Aorta (tissue), 5 donors: ENCODE measurements around the gene SSTR5. TPM values are rescaled to one million over a fixed set of nuclear protein-coding genes. Genes with fewer than 3 reads are reported as not detected.

Source experiments
- ATAC-seq: fragments of 200-7000 bp; cut with Tn5 transposase; one replicate; pipeline ENCODE4 v1.9.1; 2022; ENCODE audit warnings: moderate library complexity; ENCODE audit not compliant: low FRiP score
- DNase-seq, 2 donors: peaks; one replicate each; pipeline ENCODE4 v3.0.0-alpha.2; 2020
- H3K27ac ChIP-seq, 2 donors: one replicate each; pipeline ENCODE4 v1.5.1; 2013; ENCODE audit warnings: low read length in 2 of 2, mild to moderate bottlenecking in 2 of 2, moderate library complexity in 2 of 2, control low read depth in 1 of 2, inconsistent platforms in 1 of 2, low read depth in 1 of 2
- H3K27me3 ChIP-seq, 2 donors: one replicate each; pipeline ENCODE4 v1.6.1; 2013; ENCODE audit warnings: control low read depth in 1 of 2, low read length in 1 of 2, mild to moderate bottlenecking in 1 of 2, moderate library complexity in 1 of 2; ENCODE audit not compliant: insufficient read depth in 2 of 2, control insufficient read depth in 1 of 2
- H3K36me3 ChIP-seq, 2 donors: one replicate each; pipeline ENCODE4 v1.6.1; 2013; ENCODE audit warnings: control low read depth in 1 of 2, low read length in 1 of 2, mild to moderate bottlenecking in 1 of 2; ENCODE audit not compliant: insufficient read depth in 2 of 2, control insufficient read depth in 1 of 2
- H3K4me1 ChIP-seq, 2 donors: one replicate each; pipeline ENCODE4 v1.6.1; 2013; ENCODE audit warnings: low read length in 2 of 2, control low read depth in 1 of 2, mild to moderate bottlenecking in 1 of 2, moderate library complexity in 1 of 2; ENCODE audit not compliant: insufficient read depth in 2 of 2, control insufficient read depth in 1 of 2
- H3K4me3 ChIP-seq, 2 donors: one replicate each; pipeline ENCODE4 v1.5.1; 2013; ENCODE audit warnings: low read length in 2 of 2, control low read depth in 1 of 2, mild to moderate bottlenecking in 1 of 2
- H3K9me3 ChIP-seq: one replicate; pipeline ENCODE4 v1.6.1; 2013; ENCODE audit warnings: mild to moderate bottlenecking, low read length; ENCODE audit not compliant: control insufficient read depth
- WGBS, 2 donors: extraction: QIAGEN DNeasy Blood & Tissue Kit; methylation state at CpG; one replicate each; pipeline ENCODE4 v1.1.7; 2013; 5-methylcytosine and 5-hydroxymethylcytosine counted together
- intact Hi-C, 2 donors: fragments of 100-400 bp; cut with DNase I; formaldehyde crosslinking; loops; one replicate each; pipeline versions ENCODE4 v1.14.2 to v1.15.0; 2022
- polyA plus RNA-seq, 2 donors: library from polyadenylated mRNA; stranded (reverse); fragments of 200-250 nt; gene quantifications; one replicate each; pipeline ENCODE4 v1.2.3, GENCODE V29; 2013
- total RNA-seq, 2 donors: library from RNA; stranded (reverse); fragmentation: NEBNext Ultra II Directional; extraction: Animal tissue kit (Norgen Biotek cat#: 25700); gene quantifications; one replicate each; pipeline ENCODE4 v1.2.1, GENCODE V29; 2021
- donor health status: healthy with polysubstance abuse.
- donor health status: Bipolar disorder and iron deficiency.
- donor health status: DM: no; HTN: no; CAD: no.
- donor health status: DM: no; HTN: no; CAD: no.
- donor health status: DM: yes; HTN: yes; CAD: no.

SSTR5 gene
- total and polyA plus RNA-seq, 4 donors, result 0.26 to 0.75 (median 0.49) TPM; not detected in 1

DNA sequence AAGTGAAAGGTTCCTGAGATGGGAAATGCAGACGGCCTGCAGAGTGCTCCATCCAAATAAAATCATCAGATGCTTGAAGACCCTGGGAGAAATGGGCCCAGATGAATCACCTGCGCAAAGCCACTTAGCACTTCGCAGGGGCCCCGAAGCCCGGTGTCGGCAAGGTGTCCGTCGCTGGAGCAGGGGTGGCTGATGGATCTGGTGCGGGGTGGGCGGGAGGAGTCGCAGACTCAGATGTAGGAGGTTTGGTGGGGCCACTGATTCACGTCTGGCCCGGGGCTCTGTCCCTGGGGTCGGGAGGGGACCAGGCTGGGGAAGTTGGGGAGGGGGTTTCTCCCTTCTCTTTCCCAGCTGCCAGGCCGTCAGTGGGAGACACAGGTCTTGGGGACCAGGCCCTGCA, 21.6 kb upstream of the SSTR5 start:
- no peaks in the 10 kb centered on the region for H3K9me3 ChIP-seq
- 81 to 91% methylated on average over 14 to 15 of the region's 15 CpGs for WGBS, 2 donors
- intact Hi-C loops, result loop anchor here (10.0 kb wide), 1 partner anchor 236 kb away; no protein-coding TSS in a partner anchor
- DNase-seq (no peak), ATAC-seq (no peak)
- H3K27ac ChIP-seq, result no peak overlapping the region
- H3K4me3 ChIP-seq, result no peak overlapping the region
- no peaks in the 10 kb centered on the region for H3K4me1 ChIP-seq
- H3K27me3 ChIP-seq, result no peaks in the 10 kb centered on the region
- H3K36me3 ChIP-seq, result no peaks in the 10 kb centered on the region

DNA sequence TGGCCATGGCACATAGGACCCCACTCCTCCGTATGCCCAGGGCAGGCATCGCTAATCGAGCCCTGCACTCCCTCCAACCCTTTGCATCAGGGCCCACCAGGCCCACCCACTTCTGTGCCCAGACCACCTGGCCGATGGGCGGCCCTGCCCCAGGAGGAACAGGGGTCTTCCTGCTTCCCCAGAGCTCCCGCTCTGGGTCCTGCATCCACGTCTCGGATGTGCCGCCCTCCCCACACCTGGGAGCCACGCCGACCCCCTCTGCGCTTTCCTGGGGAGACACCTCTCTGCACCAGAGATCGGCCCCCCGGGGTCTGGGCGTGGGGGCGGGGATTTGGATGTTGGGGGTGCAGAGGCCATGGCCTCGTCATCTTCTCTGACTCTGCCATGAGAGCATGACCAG, 21.1 kb upstream of the SSTR5 start:
- no peak overlapping the region for H3K4me3 ChIP-seq
- DNase-seq (no peak), ATAC-seq (no peak)
- H3K4me1 ChIP-seq, result no peaks in the 10 kb centered on the region
- H3K27ac ChIP-seq, result no peak overlapping the region
- WGBS, 2 donors, result 92 to 94% methylated on average over 14 to 17 of the region's 17 CpGs
- H3K9me3 ChIP-seq, result no peaks in the 10 kb centered on the region
- intact Hi-C loops, result loop anchor here (10.0 kb wide), 1 partner anchor 237 kb away; no protein-coding TSS in a partner anchor
- H3K27me3 ChIP-seq, result no peaks in the 10 kb centered on the region
- no peaks in the 10 kb centered on the region for H3K36me3 ChIP-seq

DNA sequence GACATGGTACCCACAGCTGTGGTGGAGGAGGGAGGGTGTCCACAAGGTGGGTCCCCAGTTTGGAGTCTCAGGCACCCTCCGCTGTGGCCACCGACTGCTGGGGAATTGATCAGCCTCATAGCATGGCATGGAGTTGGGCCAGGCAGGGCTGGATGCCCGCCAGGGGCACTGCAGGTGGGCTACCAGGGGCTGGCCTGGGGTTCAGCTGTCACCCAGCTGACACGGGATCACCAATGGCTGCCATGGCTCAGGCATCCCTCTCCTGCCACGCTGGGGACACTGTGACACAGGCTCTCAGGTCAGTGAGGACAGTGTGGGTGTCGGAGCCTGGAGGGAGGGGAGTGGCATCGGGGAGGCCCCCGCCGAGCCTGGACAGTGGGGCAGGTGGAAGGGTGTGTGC, 19.8 kb upstream of the SSTR5 start:
- intact Hi-C loops, result loop anchor here (10.0 kb wide), 1 partner anchor 238 kb away; no protein-coding TSS in a partner anchor
- Histone ChIP-seq H3K27me3 (no peaks in the 10 kb centered on the region), H3K27ac (no peak overlapping the region), H3K4me3 (no peak overlapping the region), H3K9me3 (no peaks in the 10 kb centered on the region), H3K4me1 (no peaks in the 10 kb centered on the region), H3K36me3 (no peaks in the 10 kb centered on the region)
- WGBS, 2 donors, result 84 to 85% methylated on average over 9 of the region's 9 CpGs
- ATAC-seq, result no peak
- DNase-seq, result no peak

DNA sequence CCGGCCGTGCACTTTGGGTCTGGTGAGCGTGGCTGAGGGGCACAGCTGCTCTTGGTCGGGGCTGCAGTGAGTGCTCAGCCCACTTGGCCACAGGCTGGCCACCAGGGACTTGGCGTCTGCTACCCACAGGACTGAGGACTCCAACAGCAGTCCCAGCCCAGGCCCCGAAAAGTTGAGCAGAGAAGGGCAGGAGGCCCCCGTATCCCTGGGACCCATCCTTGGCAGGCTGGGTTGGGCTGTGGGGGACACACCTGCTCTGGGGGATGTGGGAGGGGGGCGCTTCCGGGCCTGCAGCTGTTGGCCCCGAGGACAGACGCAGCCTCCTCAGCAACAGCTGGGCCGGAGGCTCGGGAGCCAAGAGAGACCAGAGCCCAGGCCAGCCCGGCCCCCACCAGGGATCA, 19.4 kb upstream of the SSTR5 start:
- Histone ChIP-seq H3K4me1 (no peaks in the 10 kb centered on the region), H3K4me3 (no peak overlapping the region), H3K9me3 (no peaks in the 10 kb centered on the region), H3K27ac (no peak overlapping the region), H3K27me3 (no peaks in the 10 kb centered on the region), H3K36me3 (no peaks in the 10 kb centered on the region)
- DNase-seq (no peak), ATAC-seq (no peak)
- 76% methylated on average over 14 of the region's 14 CpGs for WGBS, 2 donors
- intact Hi-C loops, result loop anchor here (10.0 kb wide), 1 partner anchor 238 kb away; no protein-coding TSS in a partner anchor

DNA sequence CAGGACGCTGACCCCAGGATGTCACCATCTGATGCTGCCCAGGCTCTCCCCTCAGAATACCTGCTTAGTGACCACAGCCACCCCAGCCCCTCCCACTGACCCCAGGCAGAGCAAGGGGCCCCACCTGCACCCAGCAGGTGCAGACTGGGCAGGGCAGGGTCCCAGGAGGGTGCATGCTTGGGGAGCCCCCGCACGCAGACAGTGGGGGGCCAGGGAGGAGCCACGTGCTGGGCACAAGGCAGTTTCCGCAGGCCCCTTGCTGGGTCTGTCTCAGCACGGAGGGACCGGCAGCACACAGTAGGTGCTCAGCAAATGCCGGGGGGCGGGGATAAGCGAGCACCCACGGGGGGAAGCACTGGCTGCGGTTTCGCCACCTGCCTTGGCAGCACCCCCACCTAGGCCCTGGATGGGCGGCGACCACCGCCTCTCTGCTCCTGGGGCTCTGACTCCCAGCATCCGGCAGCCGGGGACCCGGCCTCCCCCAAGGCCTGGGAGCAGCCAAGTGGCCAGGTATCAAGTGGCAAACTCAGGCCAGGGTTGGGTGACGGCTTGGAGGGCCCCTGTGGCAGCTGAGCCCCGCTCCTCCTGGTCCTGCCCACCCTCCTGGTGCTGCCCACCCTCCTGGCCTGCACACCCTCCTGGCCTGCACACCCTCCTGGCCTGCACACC, 18.7 kb upstream of the SSTR5 start:
- no peaks in the 10 kb centered on the region for H3K4me1 ChIP-seq
- no peaks in the 10 kb centered on the region for H3K36me3 ChIP-seq
- intact Hi-C loops, result loop anchor here (10.0 kb wide), 1 partner anchor 239 kb away; no protein-coding TSS in a partner anchor
- no peak overlapping the region for H3K27ac ChIP-seq
- H3K9me3 ChIP-seq, result no peaks in the 10 kb centered on the region
- WGBS, 2 donors, result 87 to 89% methylated on average over 15 to 21 of the region's 21 CpGs
- H3K4me3 ChIP-seq, result no peak overlapping the region
- no peak for DNase-seq
- ATAC-seq, result no peak
- no peaks in the 10 kb centered on the region for H3K27me3 ChIP-seq

DNA sequence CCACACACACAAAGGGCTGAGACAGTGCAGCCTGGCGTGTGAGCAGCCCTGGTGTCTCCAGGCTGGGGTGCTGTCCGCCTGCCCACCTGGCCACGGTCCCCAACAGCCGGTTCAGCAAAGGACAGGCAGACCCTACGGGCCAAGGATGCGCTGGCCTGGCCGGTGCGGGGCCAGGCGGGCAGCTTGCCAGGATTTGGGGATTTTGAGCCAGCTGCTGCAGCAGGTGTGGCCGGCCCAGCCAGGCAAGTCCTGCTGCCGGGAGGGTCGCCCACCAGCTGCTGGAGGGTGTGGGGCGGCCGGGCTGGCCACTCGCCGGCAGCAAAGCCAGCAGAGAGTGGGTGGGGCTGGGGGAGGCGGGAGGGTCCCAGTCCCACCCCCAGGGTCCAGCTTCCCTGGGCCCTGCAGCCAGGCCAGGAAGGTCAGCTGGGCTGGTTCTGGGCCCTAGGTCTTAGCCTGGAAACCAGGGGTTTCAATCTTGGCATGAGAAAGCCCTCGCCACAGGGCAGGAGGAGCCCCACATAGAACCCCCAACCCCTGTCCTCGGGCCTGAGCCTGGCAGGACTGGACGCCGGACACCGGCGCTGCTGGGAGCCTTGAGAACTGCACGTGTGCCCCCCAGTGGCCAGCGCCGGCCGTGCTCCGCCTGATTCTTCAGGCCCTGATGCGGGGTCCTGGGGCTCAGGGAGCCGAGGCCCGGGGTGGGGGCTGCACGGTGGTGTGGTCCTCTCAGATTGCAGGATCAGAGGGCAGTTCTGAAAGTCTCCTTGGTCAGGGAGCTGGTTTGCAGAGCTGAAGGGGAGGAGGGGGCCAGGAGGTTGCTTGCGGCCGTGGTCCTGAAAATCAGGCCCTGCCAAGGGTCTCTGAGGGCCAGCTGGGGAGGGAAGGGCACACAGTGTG, 17.6 kb upstream of the SSTR5 start:
- Histone ChIP-seq H3K4me3 (no peak overlapping the region), H3K27ac (no peak overlapping the region), H3K27me3 (no peaks in the 10 kb centered on the region), H3K4me1 (no peaks in the 10 kb centered on the region), H3K36me3 (no peaks in the 10 kb centered on the region), H3K9me3 (no peaks in the 10 kb centered on the region)
- intact Hi-C loops, result loop anchor here (1.0 to 10.0 kb wide), 5 partner anchors 137 to 344 kb away; no protein-coding TSS in a partner anchor
- WGBS, 2 donors, result 22 to 24% methylated on average over 32 to 34 of the region's 34 CpGs
- ATAC-seq, result peak; percentile 70
- peak; percentile 73 to 91 for DNase-seq

DNA sequence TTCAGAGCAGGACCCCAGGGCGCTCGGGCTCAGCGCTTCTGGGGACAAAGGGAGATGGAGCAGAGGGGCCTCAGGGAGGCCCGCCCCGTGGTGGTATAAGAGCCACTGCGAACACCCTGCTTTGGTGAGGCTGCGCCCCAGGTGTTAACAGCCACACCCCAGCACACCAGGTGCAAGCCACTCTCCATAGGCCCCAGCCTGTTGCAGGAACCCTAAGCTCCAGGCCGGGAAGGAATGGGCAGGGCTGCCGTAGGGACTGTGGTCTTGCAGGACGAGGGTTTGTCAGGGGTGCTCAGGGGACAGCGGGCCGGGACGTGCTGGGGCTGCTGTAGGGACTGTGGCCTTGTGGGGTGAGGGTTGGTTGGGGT, 17.0 kb upstream of the SSTR5 start:
- WGBS, 2 donors, result 73 to 84% methylated on average over 13 of the region's 13 CpGs
- H3K27me3 ChIP-seq, result no peaks in the 10 kb centered on the region
- intact Hi-C loops, result loop anchor here (1.0 to 10.0 kb wide), 5 partner anchors 137 to 344 kb away; no protein-coding TSS in a partner anchor

DNA sequence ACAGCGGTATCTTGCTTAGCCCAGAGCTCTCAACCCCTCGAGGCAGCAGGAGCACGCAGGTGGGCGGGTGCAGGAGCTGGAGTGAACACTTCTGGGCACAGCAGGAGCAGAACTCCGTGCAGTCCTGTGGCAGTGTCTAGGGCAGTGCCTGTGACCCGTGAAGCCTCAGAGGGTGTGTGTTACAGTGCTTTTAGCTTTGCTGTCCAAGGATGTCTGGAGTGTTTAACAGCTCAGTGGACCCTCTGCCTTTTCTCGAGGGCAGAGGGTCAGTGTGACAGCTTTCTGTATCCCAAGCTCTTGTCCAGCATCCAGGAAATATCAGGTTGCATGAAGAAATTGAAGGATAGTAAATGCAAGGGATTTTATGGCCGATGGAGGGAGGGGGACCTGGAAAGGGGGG, 16.4 kb upstream of the SSTR5 start:
- 76 to 79% methylated on average over 8 of the region's 8 CpGs for WGBS, 2 donors
- Histone ChIP-seq H3K36me3 (no peaks in the 10 kb centered on the region), H3K27ac (no peak overlapping the region), H3K9me3 (no peaks in the 10 kb centered on the region), H3K27me3 (no peaks in the 10 kb centered on the region), H3K4me1 (no peaks in the 10 kb centered on the region), H3K4me3 (no peak overlapping the region)
- intact Hi-C loops, result loop anchor here (5.0 to 10.0 kb wide), 4 partner anchors 136 to 344 kb away; no protein-coding TSS in a partner anchor
- ATAC-seq (no peak), DNase-seq (no peak)

More for the DNA sequence above, 17.0 kb upstream of the SSTR5 start:
- DNase-seq (no peak), ATAC-seq (no peak)
- H3K4me1 ChIP-seq, result no peaks in the 10 kb centered on the region
- H3K36me3 ChIP-seq, result no peaks in the 10 kb centered on the region
- H3K27ac ChIP-seq, result no peak overlapping the region
- H3K4me3 ChIP-seq, result no peak overlapping the region
- no peaks in the 10 kb centered on the region for H3K9me3 ChIP-seq
